HG03460 (cell line): Measurements from ENCODE around the gene MYO1D.

Experiments
- ATAC-seq: cut with Tn5 transposase; IDR thresholded peaks from one replicate; pipeline ENCODE4 v1.9.1; 2021; ENCODE audit not compliant: unreplicated experiment

MYO1D gene

GRCh38 chr17:32591405-32591804 lies 285.5 kb downstream of the MYO1D start:
- no peak for ATAC-seq

- no peak for ATAC-seq
Measured at GRCh38 chr17:32590974-32591373, 285.9 kb downstream of the MYO1D start.

GRCh38 chr17:32588982-32589381 lies 287.9 kb downstream of the MYO1D start:
- ATAC-seq, result no peak

GRCh38 chr17:32588135-32588534 lies 288.8 kb downstream of the MYO1D start:
- no peak for ATAC-seq

- ATAC-seq, result no peak
Measured at GRCh38 chr17:32586666-32587065, 290.3 kb downstream of the MYO1D start.

- ATAC-seq, result no peak
Measured at GRCh38 chr17:32584792-32585191, 292.1 kb downstream of the MYO1D start.

GRCh38 chr17:32583053-32583452 lies 293.9 kb downstream of the MYO1D start:
- ATAC-seq, result no peak

- ATAC-seq, result no peak
Measured at GRCh38 chr17:32575852-32576251, 301.1 kb downstream of the MYO1D start.

- ATAC-seq, result no peak
Measured at GRCh38 chr17:32570081-32570396, 306.9 kb downstream of the MYO1D start.

GRCh38 chr17:32569171-32570080 lies 307.5 kb downstream of the MYO1D start:
- ATAC-seq, result peak; percentile 50

GRCh38 chr17:32568705-32569104 lies 308.2 kb downstream of the MYO1D start:
- ATAC-seq, result no peak

GRCh38 chr17:32567511-32567910 lies 309.4 kb downstream of the MYO1D start:
- no peak for ATAC-seq

- no peak for ATAC-seq
Measured at GRCh38 chr17:32567086-32567485, 309.8 kb downstream of the MYO1D start.

- no peak for ATAC-seq
Measured at GRCh38 chr17:32566303-32566702, 310.6 kb downstream of the MYO1D start.

GRCh38 chr17:32565401-32565800 lies 311.5 kb downstream of the MYO1D start:
- no peak for ATAC-seq

- ATAC-seq, result no peak
Measured at GRCh38 chr17:32564325-32564724, 312.6 kb downstream of the MYO1D start.

GRCh38 chr17:32563583-32563982 lies 313.3 kb downstream of the MYO1D start:
- ATAC-seq, result no peak

GRCh38 chr17:32558997-32559650 lies 317.8 kb downstream of the MYO1D start:
- ATAC-seq, result peak; percentile 68

- no peak for ATAC-seq
Measured at GRCh38 chr17:32558326-32558955, 318.5 kb downstream of the MYO1D start.

- no peak for ATAC-seq
Measured at GRCh38 chr17:32555611-32556310, 321.2 kb downstream of the MYO1D start.

GRCh38 chr17:32553168-32553567 lies 323.8 kb downstream of the MYO1D start:
- ATAC-seq, result no peak
